Bronchial epithelial cell (primary cell): ENCODE data around the gene PFKL. TPM values are rescaled to one million over a fixed set of nuclear protein-coding genes. Genes with fewer than 3 reads are reported as not detected.

ENCODE experiments used
- DNase-seq: peaks from one replicate; pipeline ENCODE4 v3.0.0-alpha.2; 2010; ENCODE audit warnings: low read depth
- FAIRE-seq: peaks from 2 replicates; lab custom pipeline; 2011; peaks lifted over from hg19 to GRCh38; lab: Jason Lieb, UNC
- H3K27me3 ChIP-seq: 2 replicates; pipeline ENCODE4 v1.5.1; 2011; ENCODE audit warnings: low read length; ENCODE audit not compliant: control insufficient read depth, insufficient read depth
- H3K36me3 ChIP-seq: 2 replicates; pipeline ENCODE4 v1.5.1; 2011; ENCODE audit warnings: low read length; ENCODE audit not compliant: control insufficient read depth, insufficient read depth
- H3K4me3 ChIP-seq: 2 replicates; pipeline ENCODE4 v1.5.1; 2011; ENCODE audit warnings: mild to moderate bottlenecking, low read depth, low read length, control low read depth
- CTCF ChIP-seq: IDR thresholded peaks from 2 replicates; pipeline ENCODE4 v1.5.1; 2011; ENCODE audit warnings: mild to moderate bottlenecking, moderate library complexity, low read length, control low read depth, inconsistent platforms; ENCODE audit not compliant: insufficient read depth, severe bottlenecking
- total RNA-seq: library from RNA; depleted of rRNA; stranded (reverse); fragments of >200 nt; gene quantifications from 2 replicates; pipeline ENCODE4 v1.2.1, GENCODE V29; 2014

The PFKL gene
- total RNA-seq, 1 donor from 2014 or later = 148 TPM

- H3K36me3 ChIP-seq = no peaks in the 10 kb centered on the region
- H3K27me3 ChIP-seq = no peaks in the 10 kb centered on the region
- no peak for FAIRE-seq
- no peak for TF ChIP-seq CTCF
- H3K4me3 ChIP-seq = no peak overlapping the region
- DNase-seq = no peak
These were observed 63.4 kb downstream of the PFKL start for GRCh38 chr21:44363278-44363677.

- Histone ChIP-seq H3K27me3 (no peaks in the 10 kb centered on the region), H3K36me3 (no peaks in the 10 kb centered on the region), H3K4me3 (no peak overlapping the region)
- no peak for TF ChIP-seq CTCF
- no peak for FAIRE-seq
- DNase-seq = no peak
These were observed 64.5 kb downstream of the PFKL start for GRCh38 chr21:44364151-44365053.

- Histone ChIP-seq H3K36me3 (no peaks in the 10 kb centered on the region), H3K4me3 (no peak overlapping the region), H3K27me3 (no peaks in the 10 kb centered on the region)
- no peak for DNase-seq
- TF ChIP-seq CTCF = no peak
- FAIRE-seq = no peak
These were observed 65.6 kb downstream of the PFKL start for GRCh38 chr21:44365251-44365966.

- no peak overlapping the region for H3K4me3 ChIP-seq
- TF ChIP-seq CTCF = no peak
- no peak for DNase-seq
- no peaks in the 10 kb centered on the region for H3K27me3 ChIP-seq
- H3K36me3 ChIP-seq = no peaks in the 10 kb centered on the region
- FAIRE-seq = no peak
These were observed 66.2 kb downstream of the PFKL start for GRCh38 chr21:44365967-44366585.

GRCh38 chr21:44366586-44367211, 66.8 kb downstream of the PFKL start:
- Histone ChIP-seq H3K27me3 (no peaks in the 10 kb centered on the region), H3K36me3 (no peaks in the 10 kb centered on the region), H3K4me3 (no peak overlapping the region)
- DNase-seq = no peak
- FAIRE-seq = no peak
- no peak for TF ChIP-seq CTCF
